ENCODE data around the gene NCK2. TPM values are rescaled to one million over a fixed set of nuclear protein-coding genes. Genes with fewer than 3 reads are reported as not detected.

The NCK2 gene
- polyA plus RNA-seq, 1 of the 3 experiments (the other 2 are of a cell fraction) = 42.8 TPM

DNA sequence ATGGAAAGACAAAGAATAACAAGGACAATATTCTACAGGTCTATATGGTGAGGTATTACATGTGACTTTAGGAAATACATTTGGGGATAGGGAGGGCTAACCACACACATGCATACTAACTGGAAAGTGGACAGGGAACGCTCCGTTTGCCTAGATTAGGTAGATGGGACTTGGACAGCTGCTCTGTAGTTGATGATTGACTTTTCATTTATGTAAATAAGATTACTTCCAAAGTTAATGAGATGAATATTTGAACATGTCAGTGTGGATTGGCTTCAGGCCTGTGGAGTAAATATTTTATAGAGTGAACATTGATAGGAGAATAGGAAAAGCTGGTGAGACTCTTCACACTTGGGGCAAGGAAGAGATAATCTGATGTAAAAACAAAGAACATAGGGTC lies 142.0 kb downstream of the NCK2 start:
- Histone ChIP-seq H3K4me2 (no peak overlapping the region), H3K36me3 (replicated peaks in 1 of 2; ENCODE audit: control insufficient read depth in 1 of 2, insufficient read depth in 2 of 2, low read length in 1 of 2) (peaks cover 2 to 4% of the 10 kb centered on the region in 2 experiments), H3F3A (replicated peaks; ENCODE audit: insufficient read depth) (no peaks in the 10 kb centered on the region), H3K9me2 (no peaks in the 10 kb centered on the region), H3K27me3 (ENCODE audit: insufficient read depth) (no peaks in the 10 kb centered on the region), H3K9ac (no peak overlapping the region), H3K4me3 (ENCODE audit: low read depth in 2 of 2, low read length in 1 of 2) (no peak overlapping the region), H3K79me2 (ENCODE audit: insufficient read depth) (peaks cover 42% of the 10 kb centered on the region), H4K20me1 (ENCODE audit: insufficient read depth) (peaks cover 17% of the 10 kb centered on the region), H2AFZ (ENCODE audit: low read depth) (no peak overlapping the region), H3K9me3 (no peaks in the 10 kb centered on the region), H3K4me1 (ENCODE audit: control insufficient read depth in 1 of 2, insufficient read depth in 2 of 2, low read depth in 1 of 2, low read length in 1 of 2) (peaks cover 0 to 19% of the 10 kb centered on the region in 2 experiments; a peak in 2 of 4 replicates), H3K27ac (ENCODE audit: low read depth in 2 of 2, low read length in 1 of 2) (no peak overlapping the region)
- WGBS (ENCODE audit: low lambda C conversion rate) = 95% methylated on average over 2 of the region's 2 CpGs
- ChIA-PET POLR2A (no interaction called here), CTCF (interaction anchor here (1.0 kb wide), 1 partner anchor 20 kb away, joined by 3 read pairs; no protein-coding TSS in a partner anchor)
- DNase-seq = no peak
- TF ChIP-seq SIN3A (IDR thresholded peaks at IDR 0.05; ENCODE audit: borderline replicate concordance, low read depth, low read length) (no peak), MEF2A (IDR thresholded peaks at IDR 0.05; ENCODE audit: borderline replicate concordance, low read depth) (no peak), NRF1 (IDR thresholded peaks at IDR 0.05; ENCODE audit: low read depth, low read length) (no peak), TEAD4 (IDR thresholded peaks at IDR 0.05; ENCODE audit: borderline replicate concordance, insufficient read depth) (no peak), MXI1 (IDR thresholded peaks at IDR 0.05; ENCODE audit: low read depth, low read length) (no peak), JUND (IDR thresholded peaks at IDR 0.05) (no peak), GABPA (IDR thresholded peaks at IDR 0.05; ENCODE audit: low read depth) (no peak), FOXJ3 (CRISPR knock-in tag; IDR thresholded peaks at IDR 0.05) (no peak), CHD2 (IDR thresholded peaks at IDR 0.05; ENCODE audit: low read length, partially characterized antibody) (no peak), EZH2phosphoT487 (IDR thresholded peaks at IDR 0.05; ENCODE audit: borderline replicate concordance, low read depth) (no peak), TAF1 (IDR thresholded peaks at IDR 0.05; ENCODE audit: borderline replicate concordance, low read depth, low read length) (no peak), GATA2 (CRISPR knock-in tag; IDR thresholded peaks at IDR 0.05) (no peak), RAD21 (IDR thresholded peaks at IDR 0.05; ENCODE audit: low read length) (no peak)
- TF ChIP-seq, protein P1, sequence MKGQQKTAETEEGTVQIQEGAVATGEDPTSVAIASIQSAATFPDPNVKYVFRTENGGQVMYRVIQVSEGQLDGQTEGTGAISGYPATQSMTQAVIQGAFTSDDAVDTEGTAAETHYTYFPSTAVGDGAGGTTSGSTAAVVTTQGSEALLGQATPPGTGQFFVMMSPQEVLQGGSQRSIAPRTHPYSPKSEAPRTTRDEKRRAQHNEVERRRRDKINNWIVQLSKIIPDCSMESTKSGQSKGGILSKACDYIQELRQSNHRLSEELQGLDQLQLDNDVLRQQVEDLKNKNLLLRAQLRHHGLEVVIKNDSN (IDR thresholded peaks at IDR 0.05; ENCODE audit: borderline replicate concordance, low read depth) = no peak
- TF ChIP-seq, protein P2, sequence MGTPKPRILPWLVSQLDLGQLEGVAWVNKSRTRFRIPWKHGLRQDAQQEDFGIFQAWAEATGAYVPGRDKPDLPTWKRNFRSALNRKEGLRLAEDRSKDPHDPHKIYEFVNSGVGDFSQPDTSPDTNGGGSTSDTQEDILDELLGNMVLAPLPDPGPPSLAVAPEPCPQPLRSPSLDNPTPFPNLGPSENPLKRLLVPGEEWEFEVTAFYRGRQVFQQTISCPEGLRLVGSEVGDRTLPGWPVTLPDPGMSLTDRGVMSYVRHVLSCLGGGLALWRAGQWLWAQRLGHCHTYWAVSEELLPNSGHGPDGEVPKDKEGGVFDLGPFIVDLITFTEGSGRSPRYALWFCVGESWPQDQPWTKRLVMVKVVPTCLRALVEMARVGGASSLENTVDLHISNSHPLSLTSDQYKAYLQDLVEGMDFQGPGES (IDR thresholded peaks at IDR 0.05; ENCODE audit: low read depth, low read length) = no peak

DNA sequence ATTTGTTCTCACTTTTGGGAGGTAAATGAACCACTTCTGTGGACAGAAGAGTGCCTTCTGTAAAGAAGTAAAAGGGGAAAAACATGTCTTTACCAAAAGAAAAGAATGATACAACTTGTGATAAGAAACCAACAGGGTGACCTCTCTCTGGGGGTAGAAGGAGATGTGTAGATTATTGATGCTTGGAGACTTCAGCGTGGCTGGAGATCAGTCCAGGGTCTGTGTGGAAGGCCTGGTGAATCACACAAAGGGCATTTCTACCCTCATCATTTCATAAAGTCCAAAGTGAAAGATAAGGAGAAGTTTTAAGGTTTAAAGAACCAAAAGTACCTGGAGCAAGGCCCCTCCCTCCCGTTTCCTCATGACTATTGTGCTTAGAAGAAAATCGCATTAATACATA lies 142.5 kb downstream of the NCK2 start:
- Histone ChIP-seq H3K27ac (ENCODE audit: low read depth in 2 of 2, low read length in 1 of 2) (no peak overlapping the region), H3K9ac (no peak overlapping the region), H3K4me2 (no peak overlapping the region), H3K4me1 (ENCODE audit: control insufficient read depth in 1 of 2, insufficient read depth in 2 of 2, low read depth in 1 of 2, low read length in 1 of 2) (peaks cover 0 to 19% of the 10 kb centered on the region in 2 experiments; a peak in 2 of 4 replicates), H3F3A (replicated peaks; ENCODE audit: insufficient read depth) (no peaks in the 10 kb centered on the region), H2AFZ (ENCODE audit: low read depth) (no peak overlapping the region), H3K9me3 (no peaks in the 10 kb centered on the region), H3K36me3 (replicated peaks in 1 of 2; ENCODE audit: control insufficient read depth in 1 of 2, insufficient read depth in 2 of 2, low read length in 1 of 2) (peaks cover 0 to 4% of the 10 kb centered on the region in 2 experiments), H3K79me2 (ENCODE audit: insufficient read depth) (peaks cover 48% of the 10 kb centered on the region), H3K4me3 (ENCODE audit: low read depth in 2 of 2, low read length in 1 of 2) (no peak overlapping the region), H4K20me1 (ENCODE audit: insufficient read depth) (peaks cover 17% of the 10 kb centered on the region), H3K9me2 (no peaks in the 10 kb centered on the region), H3K27me3 (ENCODE audit: insufficient read depth) (no peaks in the 10 kb centered on the region)
- ChIA-PET CTCF (no interaction called here), POLR2A (no interaction called here)
- DNase-seq = no peak
- WGBS (ENCODE audit: low lambda C conversion rate) = 93% methylated on average over 3 of the region's 3 CpGs
- TF ChIP-seq MEF2A (IDR thresholded peaks at IDR 0.05; ENCODE audit: borderline replicate concordance, low read depth) (no peak), FOXJ3 (CRISPR knock-in tag; IDR thresholded peaks at IDR 0.05) (no peak), CHD2 (IDR thresholded peaks at IDR 0.05; ENCODE audit: low read length, partially characterized antibody) (no peak), FOXM1 (IDR thresholded peaks at IDR 0.05; ENCODE audit: low read depth) (no peak), SIN3A (IDR thresholded peaks at IDR 0.05; ENCODE audit: borderline replicate concordance, low read depth, low read length) (no peak), MXI1 (IDR thresholded peaks at IDR 0.05; ENCODE audit: low read depth, low read length) (no peak), RCOR1 (IDR thresholded peaks at IDR 0.05; ENCODE audit: low read length) (no peak), RXRA (IDR thresholded peaks at IDR 0.05; ENCODE audit: borderline replicate concordance, low read depth) (no peak), ELF1 (IDR thresholded peaks at IDR 0.05) (no peak), JUND (IDR thresholded peaks at IDR 0.05) (no peak), POLR2AphosphoS5 (IDR thresholded peaks at IDR 0.05; ENCODE audit: low read depth, low read length) (no peak)
- TF ChIP-seq, protein P3, sequence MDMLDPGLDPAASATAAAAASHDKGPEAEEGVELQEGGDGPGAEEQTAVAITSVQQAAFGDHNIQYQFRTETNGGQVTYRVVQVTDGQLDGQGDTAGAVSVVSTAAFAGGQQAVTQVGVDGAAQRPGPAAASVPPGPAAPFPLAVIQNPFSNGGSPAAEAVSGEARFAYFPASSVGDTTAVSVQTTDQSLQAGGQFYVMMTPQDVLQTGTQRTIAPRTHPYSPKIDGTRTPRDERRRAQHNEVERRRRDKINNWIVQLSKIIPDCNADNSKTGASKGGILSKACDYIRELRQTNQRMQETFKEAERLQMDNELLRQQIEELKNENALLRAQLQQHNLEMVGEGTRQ (IDR thresholded peaks at IDR 0.05; ENCODE audit: borderline replicate concordance, low read depth, low read length) = no peak
- TF ChIP-seq, protein P4, sequence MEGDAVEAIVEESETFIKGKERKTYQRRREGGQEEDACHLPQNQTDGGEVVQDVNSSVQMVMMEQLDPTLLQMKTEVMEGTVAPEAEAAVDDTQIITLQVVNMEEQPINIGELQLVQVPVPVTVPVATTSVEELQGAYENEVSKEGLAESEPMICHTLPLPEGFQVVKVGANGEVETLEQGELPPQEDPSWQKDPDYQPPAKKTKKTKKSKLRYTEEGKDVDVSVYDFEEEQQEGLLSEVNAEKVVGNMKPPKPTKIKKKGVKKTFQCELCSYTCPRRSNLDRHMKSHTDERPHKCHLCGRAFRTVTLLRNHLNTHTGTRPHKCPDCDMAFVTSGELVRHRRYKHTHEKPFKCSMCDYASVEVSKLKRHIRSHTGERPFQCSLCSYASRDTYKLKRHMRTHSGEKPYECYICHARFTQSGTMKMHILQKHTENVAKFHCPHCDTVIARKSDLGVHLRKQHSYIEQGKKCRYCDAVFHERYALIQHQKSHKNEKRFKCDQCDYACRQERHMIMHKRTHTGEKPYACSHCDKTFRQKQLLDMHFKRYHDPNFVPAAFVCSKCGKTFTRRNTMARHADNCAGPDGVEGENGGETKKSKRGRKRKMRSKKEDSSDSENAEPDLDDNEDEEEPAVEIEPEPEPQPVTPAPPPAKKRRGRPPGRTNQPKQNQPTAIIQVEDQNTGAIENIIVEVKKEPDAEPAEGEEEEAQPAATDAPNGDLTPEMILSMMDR (IDR thresholded peaks at IDR 0.05) = no peak

Measured in SK-N-SH (cell line).